Renal pelvis (tissue), 4 donors: ENCODE measurements around the gene SRM. TPM values are rescaled to one million over a fixed set of nuclear protein-coding genes. Genes with fewer than 3 reads are reported as not detected.
A peak's percentile ranks its signal among the peaks of the same experiment; 100 is the strongest.
"Not testable (repeated sequence)": the region's sequence is repeated elsewhere in the genome, so short reads cannot be mapped to it uniquely, and the experiment has no call there.

ENCODE experiments used
- DNase-seq: peaks from one replicate; pipeline ENCODE4 v3.0.0-alpha.2; 2013
- polyA plus RNA-seq, 3 donors: library from polyadenylated mRNA; unstranded; fragments of 120-200 nt; gene quantifications; one replicate each; pipeline ENCODE4 v1.2.1, GENCODE V29; 2013; ENCODE audit not compliant: insufficient read length in 3 of 3

The SRM gene
- polyA plus RNA-seq, 3 donors = 41.4 to 54.2 (median 49.7) TPM

- no peak for DNase-seq
These were observed 35.5 kb downstream of the SRM start for GRCh38 chr1:11024154-11024873.

DNA sequence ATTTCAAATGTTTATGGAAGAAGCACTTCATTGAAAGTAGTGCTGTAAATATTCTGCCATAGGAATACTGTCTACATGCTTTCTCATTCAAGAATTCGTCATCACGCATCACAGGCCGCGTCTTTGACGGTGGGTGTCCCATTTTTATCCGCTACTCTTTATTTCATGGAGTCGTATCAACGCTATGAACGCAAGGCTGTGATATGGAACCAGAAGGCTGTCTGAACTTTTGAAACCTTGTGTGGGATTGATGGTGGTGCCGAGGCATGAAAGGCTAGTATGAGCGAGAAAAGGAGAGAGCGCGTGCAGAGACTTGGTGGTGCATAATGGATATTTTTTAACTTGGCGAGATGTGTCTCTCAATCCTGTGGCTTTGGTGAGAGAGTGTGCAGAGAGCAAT is 36.6 kb downstream of the SRM start:
- DNase-seq = no peak

DNA sequence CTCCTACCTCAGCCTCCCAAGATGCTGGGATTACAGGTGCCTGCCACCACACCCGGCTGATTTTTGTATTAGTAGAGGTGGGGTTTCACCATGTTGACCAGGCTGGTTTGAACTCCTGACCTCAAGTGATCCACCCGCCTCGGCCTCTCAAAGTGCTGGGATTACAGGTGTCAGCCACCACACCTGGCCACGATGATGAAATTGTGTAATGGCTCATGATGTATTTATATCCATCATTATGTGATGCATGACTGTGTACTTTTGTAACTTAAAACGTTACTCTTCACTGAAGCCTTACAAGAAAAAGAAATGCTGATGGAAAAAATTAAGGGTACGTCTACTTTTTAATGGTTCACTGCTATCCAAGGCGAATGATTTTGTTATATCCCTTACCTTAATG is 39.8 kb downstream of the SRM start:
- no peak for DNase-seq

GRCh38 chr1:11019358-11019757 is 40.5 kb downstream of the SRM start:
- DNase-seq = not testable (repeated sequence)

DNA sequence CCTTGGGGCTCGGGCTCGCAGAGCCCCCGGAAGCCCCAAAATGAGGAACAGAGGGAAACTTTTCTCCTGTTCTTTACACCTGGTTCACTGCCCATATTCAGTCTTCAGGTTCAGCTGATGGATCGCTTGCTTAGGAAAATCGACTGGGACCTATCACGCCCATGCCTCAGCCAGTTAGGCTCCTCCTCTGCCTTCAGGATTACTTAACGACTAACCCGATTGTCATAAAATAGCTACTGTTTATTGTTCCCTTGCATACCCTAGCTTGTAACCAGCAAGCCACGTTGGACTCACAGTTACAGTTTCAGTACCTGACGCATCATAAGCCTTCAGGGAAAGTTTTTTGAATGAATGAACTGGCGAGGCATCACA is 46.7 kb downstream of the SRM start:
- no peak for DNase-seq

DNA sequence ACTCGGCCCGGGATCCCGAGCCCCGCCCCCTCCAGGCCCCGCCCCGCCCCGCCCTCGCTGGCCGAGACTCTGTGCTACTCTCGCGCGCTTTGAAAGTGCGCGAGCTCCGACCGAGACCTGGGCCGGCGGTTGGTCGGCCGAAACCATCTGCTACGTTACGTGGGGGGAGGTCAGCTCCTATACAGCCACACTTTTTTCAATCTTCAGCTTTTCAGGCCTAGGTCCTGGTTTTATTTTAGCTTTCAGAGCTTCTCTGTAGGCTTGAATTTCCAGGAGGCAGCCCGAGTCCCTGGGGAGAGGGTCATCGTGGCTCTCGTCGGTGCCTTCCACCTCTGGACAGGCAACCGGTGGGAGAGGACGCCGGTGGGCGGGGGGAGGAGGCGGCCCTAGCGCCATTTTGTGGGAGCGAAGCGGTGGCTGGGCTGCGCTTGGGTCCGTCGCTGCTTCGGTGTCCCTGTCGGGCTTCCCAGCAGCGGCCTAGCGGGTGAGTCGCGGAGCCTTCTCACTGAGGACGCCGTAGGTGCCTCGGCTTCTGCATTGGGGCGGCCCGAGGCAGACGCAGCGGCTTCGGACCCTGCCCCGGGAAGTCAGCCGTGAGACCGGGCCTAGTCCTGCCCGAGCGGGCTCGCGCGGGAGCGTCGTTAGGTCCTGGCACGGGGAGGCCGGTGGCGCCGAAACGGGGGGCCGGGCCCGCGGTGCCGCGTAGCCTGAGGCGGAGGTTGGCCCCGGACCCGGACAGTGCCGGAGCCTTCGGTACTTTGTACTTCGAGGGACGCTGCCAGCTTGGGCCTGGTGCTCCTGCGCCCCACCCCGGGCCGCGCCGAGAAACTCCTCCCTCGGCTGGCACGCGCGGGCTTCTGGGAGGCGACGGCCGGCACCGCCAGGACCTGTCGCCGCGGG is 47.3 kb downstream of the SRM start, which contains the start of gene TARDBP:
TSS of gene TARDBP (plus strand) at position 395 of the 900 bp plus-strand sequence. CDS start 1,074 bp downstream, outside the sequence.
- DNase-seq = peak; percentile 91

Other genes starting within 250 kb of the SRM start
- 100 to 1,000 TPM; 295 to 340 (median 320) TPM for gene TARDBP, start 47.4 kb downstream of the SRM start, polyA plus RNA-seq
- gene MASP2, start 12.8 kb downstream of the SRM start, polyA plus RNA-seq = 10 to 100 TPM in 1 of 3 donors, 1 to 10 TPM in 2; 3.9 to 12.3 (median 9.7) TPM
- 100 to 1,000 TPM in 2 of 3 donors, 10 to 100 TPM in 1; 75.9 to 106 (median 102) TPM for gene EXOSC10, start 39.9 kb upstream of the SRM start, polyA plus RNA-seq
- gene ANGPTL7, start 129.3 kb upstream of the SRM start, polyA plus RNA-seq = under 1 TPM in 2 of 3 donors, not detected in 1; 0.10 to 0.12 TPM
- 10 to 100 TPM; 40.8 to 47.4 (median 47.4) TPM for gene MTOR, start 202.5 kb upstream of the SRM start, polyA plus RNA-seq
- gene UBIAD1, start 213.2 kb upstream of the SRM start, polyA plus RNA-seq = 10 to 100 TPM; 14.3 to 18.9 (median 17.3) TPM